HEK293 (cell line): Measurements from ENCODE around the gene BORCS6.

ENCODE experiments used
- CTCF ChIA-PET: fragments of 350-600 bp; formaldehyde crosslinking; extraction: SDS; loops from one replicate; lab custom pipeline; 2021; ENCODE audit warnings: antibody characterized with exemption; lab: Yijun Ruan, JAX
- POLR2A ChIA-PET: fragments of 300-600 bp; formaldehyde crosslinking; extraction: SDS; loops from one replicate; lab custom pipeline; 2020; ENCODE audit warnings: antibody characterized with exemption, inconsistent platforms; lab: Yijun Ruan, JAX
- H3K27ac ChIP-seq: fragments of 200-500 bp; sonication (Bioruptor generic); 2 replicates; pipeline ENCODE4 v1.5.1; 2014; ENCODE audit warnings: low read depth, low read length, control low read depth, inconsistent platforms; ENCODE audit errors: extremely low read depth
- H3K36me3 ChIP-seq, 2 experiments: fragments of 200-500 bp in 1 of 2; sonication (Bioruptor generic) in 1 of 2; 1 replicate in 1 of 2; 2 replicates in 1 of 2; pipeline ENCODE4 v1.5.1; 2014 to 2017; ENCODE audit warnings: inconsistent platforms in 2 of 2, low read length in 2 of 2; ENCODE audit not compliant: control insufficient read depth in 2 of 2, insufficient read depth in 1 of 2
- H3K4me1 ChIP-seq: fragments of 200-500 bp; sonication (Bioruptor generic); 2 replicates; pipeline ENCODE4 v1.5.1; 2014; ENCODE audit warnings: mild to moderate bottlenecking, low read length, inconsistent platforms; ENCODE audit not compliant: control insufficient read depth, insufficient read depth
- H3K4me3 ChIP-seq: 2 replicates; pipeline ENCODE4 v1.5.1; 2011; ENCODE audit warnings: low read depth, mild to moderate bottlenecking, control low read depth, low read length, moderate library complexity
- H3K9me3 ChIP-seq: fragments of 200-500 bp; sonication (Bioruptor generic); 2 replicates; pipeline ENCODE4 v1.5.1; 2014; ENCODE audit warnings: low read depth, low read length, inconsistent platforms; ENCODE audit not compliant: control insufficient read depth, insufficient read depth
- YY1 ChIP-seq: fragments of 450-650 bp; formaldehyde crosslinking; IDR thresholded peaks from 2 replicates; pipeline ENCODE4 v1.5.1; 2018; ENCODE audit warnings: missing biosample characterization, missing genetic modification characterization
- ZBTB20 ChIP-seq: fragments of 450-650 bp; formaldehyde crosslinking; IDR thresholded peaks from 2 replicates; pipeline ENCODE4 v1.5.1; 2016; ENCODE audit warnings: missing biosample characterization, missing genetic modification characterization
- ZBTB7A ChIP-seq: fragments of 450-650 bp; formaldehyde crosslinking; IDR thresholded peaks from 2 replicates; pipeline ENCODE4 v1.5.1; 2016; ENCODE audit warnings: low read depth, missing biosample characterization, missing genetic modification characterization
- ZNF140 ChIP-seq: fragments of 450-650 bp; formaldehyde crosslinking; IDR thresholded peaks from 2 replicates; pipeline ENCODE4 v1.5.1; 2016; ENCODE audit warnings: missing biosample characterization, missing genetic modification characterization
- ZNF146 ChIP-seq: fragments of 450-650 bp; formaldehyde crosslinking; IDR thresholded peaks from 2 replicates; pipeline ENCODE4 v1.5.1; 2016; ENCODE audit warnings: missing biosample characterization, missing genetic modification characterization
- ZNF214 ChIP-seq: fragments of 450-650 bp; formaldehyde crosslinking; IDR thresholded peaks from 2 replicates; pipeline ENCODE4 v1.5.1; 2017; ENCODE audit warnings: missing biosample characterization, mild to moderate bottlenecking, missing genetic modification characterization, borderline replicate concordance
- ZNF266 ChIP-seq: fragments of 450-650 bp; formaldehyde crosslinking; IDR thresholded peaks from 2 replicates; pipeline ENCODE4 v1.5.1; 2016; ENCODE audit warnings: missing biosample characterization, missing genetic modification characterization, low read depth
- ZNF341 ChIP-seq: fragments of 450-650 bp; formaldehyde crosslinking; IDR thresholded peaks from 2 replicates; pipeline ENCODE4; 2016; ENCODE audit warnings: low read depth, missing biosample characterization, missing genetic modification characterization
- ZNF404 ChIP-seq: fragments of 450-650 bp; formaldehyde crosslinking; IDR thresholded peaks from 2 replicates; pipeline ENCODE4 v1.5.1; 2017; ENCODE audit warnings: missing biosample characterization, missing genetic modification characterization
- ZNF561 ChIP-seq: fragments of 450-650 bp; IDR thresholded peaks from 2 replicates; pipeline ENCODE4 v1.5.1; 2018; ENCODE audit warnings: missing biosample characterization, missing genetic modification characterization, borderline replicate concordance
- ZNF585B ChIP-seq: fragments of 450-650 bp; formaldehyde crosslinking; IDR thresholded peaks from 2 replicates; pipeline ENCODE4 v1.5.1; 2016; ENCODE audit warnings: missing biosample characterization, missing genetic modification characterization
- ZNF600 ChIP-seq: fragments of 450-650 bp; formaldehyde crosslinking; IDR thresholded peaks from 2 replicates; pipeline ENCODE4 v1.5.1; 2016; ENCODE audit warnings: missing biosample characterization, missing genetic modification characterization
- ZNF785 ChIP-seq: fragments of 450-650 bp; formaldehyde crosslinking; IDR thresholded peaks from 2 replicates; pipeline ENCODE4 v1.5.1; 2016; ENCODE audit warnings: missing biosample characterization, missing genetic modification characterization
- ZNF843 ChIP-seq: fragments of 450-650 bp; formaldehyde crosslinking; IDR thresholded peaks from 2 replicates; pipeline ENCODE4 v1.5.1; 2016; ENCODE audit warnings: missing biosample characterization, missing genetic modification characterization
- TF ChIP-seq, protein P1 (sequence below): fragments of 450-650 bp; formaldehyde crosslinking; IDR thresholded peaks from 2 replicates; pipeline ENCODE4 v1.5.1; 2016; ENCODE audit warnings: missing biosample characterization, missing genetic modification characterization
- TF ChIP-seq, protein P2 (sequence below): fragments of 450-650 bp; formaldehyde crosslinking; IDR thresholded peaks from 2 replicates; pipeline ENCODE4 v1.5.1; 2016; ENCODE audit warnings: missing biosample characterization, missing genetic modification characterization, low read depth
- TF ChIP-seq, protein P3 (sequence below): fragments of 450-650 bp; formaldehyde crosslinking; IDR thresholded peaks from 2 replicates; pipeline ENCODE4 v1.5.1; 2016; ENCODE audit warnings: missing biosample characterization, missing genetic modification characterization

BORCS6 gene

DNA sequence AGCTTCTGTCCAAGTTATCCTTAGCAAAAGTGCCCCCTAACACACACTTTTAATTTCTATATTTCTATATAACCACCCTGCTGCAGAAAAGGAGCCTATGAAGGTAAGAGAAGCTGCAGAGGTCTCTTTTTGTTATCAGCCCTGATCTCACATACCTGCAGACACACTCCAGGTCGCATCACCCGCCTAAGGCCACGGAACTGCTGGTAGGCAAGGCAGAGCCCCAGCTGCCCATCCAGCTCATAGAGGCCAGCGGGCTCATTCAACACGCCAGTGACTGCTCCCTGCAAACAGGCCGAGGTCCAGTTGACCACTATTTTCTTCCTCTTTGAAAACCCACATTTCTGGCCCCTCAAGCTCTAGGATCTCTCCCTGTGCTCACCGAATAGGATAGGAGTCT is 45.7 kb upstream of the BORCS6 start:
- POLR2A ChIA-PET = interaction anchor here (1.2 to 2.0 kb wide), 3 partner anchors 12 to 141 kb away, joined by 3 to 8 read pairs (median 6); partner anchors contain the start of genes CTC1 and KRABD2
- H3K36me3 ChIP-seq = peaks cover 42 to 86% of the 10 kb centered on the region in 2 experiments
- CTCF ChIA-PET = interaction anchor here (0.9 to 1.0 kb wide), 2 partner anchors 48 to 65 kb away, joined by 3 to 4 read pairs; no protein-coding TSS in a partner anchor

DNA sequence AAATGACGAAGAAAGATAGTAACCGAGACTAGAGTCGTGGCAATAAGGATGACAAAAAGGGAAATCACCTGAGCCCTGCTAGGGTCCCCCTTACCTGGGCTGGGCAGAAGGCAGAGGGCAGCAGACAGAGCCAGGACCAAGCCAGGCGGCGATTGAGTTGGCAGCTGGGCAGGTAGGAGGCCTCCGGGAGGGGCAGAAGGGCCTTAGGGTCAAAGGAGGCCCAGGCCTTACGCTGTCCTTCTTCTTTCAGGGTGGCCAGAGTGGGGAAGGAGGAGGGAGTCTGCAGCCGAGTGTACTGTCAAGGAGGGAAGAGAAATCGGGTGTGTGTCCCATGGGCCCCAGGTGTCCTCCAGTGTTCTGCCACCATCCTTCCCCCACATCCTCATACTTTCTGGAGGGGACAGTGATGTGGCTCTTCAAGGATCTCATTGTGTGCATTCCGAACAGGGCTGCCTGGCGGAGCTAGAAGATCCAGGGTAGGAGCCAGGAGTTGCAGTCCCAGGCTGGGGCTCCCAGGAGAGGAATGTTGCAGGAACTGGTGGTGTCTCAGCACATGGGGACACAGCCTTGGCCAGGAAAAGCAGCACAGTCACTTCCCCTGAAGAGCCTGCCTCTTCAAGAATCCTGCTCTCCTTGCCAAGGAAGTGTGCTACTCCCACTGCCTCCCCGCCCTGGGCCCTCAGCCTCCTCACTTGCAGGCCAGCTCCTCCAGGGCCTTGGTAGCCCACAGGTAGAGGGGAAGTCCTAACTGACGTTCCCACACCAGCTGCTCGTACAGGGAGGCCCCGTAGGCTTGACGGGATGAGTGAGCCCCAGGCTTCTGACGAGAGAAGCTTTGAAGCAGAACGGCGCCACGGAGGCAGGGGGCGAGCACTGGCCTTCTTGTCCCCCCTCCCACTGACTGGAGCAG is 44.6 kb upstream of the BORCS6 start:
- CTCF ChIA-PET = interaction anchor here (0.7 to 1.0 kb wide), 4 partner anchors 18 to 341 kb away, joined by 3 to 5 read pairs (median 4); no protein-coding TSS in a partner anchor
- Histone ChIP-seq H3K9me3 (no peaks in the 10 kb centered on the region), H3K27ac (no peak overlapping the region), H3K4me3 (no peak overlapping the region), H3K36me3 (peaks cover 47 to 92% of the 10 kb centered on the region in 2 experiments), H3K4me1 (no peaks in the 10 kb centered on the region)
- TF ChIP-seq ZNF600 (0 out of 2 replicates have a peak, but pooled peaks have one; percentile 25), ZBTB7A (tag by site-specific recombination) (no peak), ZNF146 (tag by site-specific recombination) (no peak), ZNF561 (tag by site-specific recombination) (no peak)
- POLR2A ChIA-PET = interaction anchor here (1.2 to 2.0 kb wide), 3 partner anchors 13 to 142 kb away, joined by 3 to 8 read pairs (median 6); partner anchors contain the start of genes CTC1 and KRABD2

More for the DNA sequence above, 45.7 kb upstream of the BORCS6 start:
- H3K27ac ChIP-seq = no peak overlapping the region
- TF ChIP-seq ZNF146 (tag by site-specific recombination) (no peak), ZNF266 (tag by site-specific recombination) (no peak), ZNF785 (no peak), ZNF341 (tag by site-specific recombination) (no peak), ZNF404 (tag by site-specific recombination) (no peak), YY1 (tag by site-specific recombination) (no peak), ZNF214 (no peak), ZNF843 (tag by site-specific recombination) (no peak), ZNF585B (tag by site-specific recombination) (no peak)
- TF ChIP-seq, protein P1, sequence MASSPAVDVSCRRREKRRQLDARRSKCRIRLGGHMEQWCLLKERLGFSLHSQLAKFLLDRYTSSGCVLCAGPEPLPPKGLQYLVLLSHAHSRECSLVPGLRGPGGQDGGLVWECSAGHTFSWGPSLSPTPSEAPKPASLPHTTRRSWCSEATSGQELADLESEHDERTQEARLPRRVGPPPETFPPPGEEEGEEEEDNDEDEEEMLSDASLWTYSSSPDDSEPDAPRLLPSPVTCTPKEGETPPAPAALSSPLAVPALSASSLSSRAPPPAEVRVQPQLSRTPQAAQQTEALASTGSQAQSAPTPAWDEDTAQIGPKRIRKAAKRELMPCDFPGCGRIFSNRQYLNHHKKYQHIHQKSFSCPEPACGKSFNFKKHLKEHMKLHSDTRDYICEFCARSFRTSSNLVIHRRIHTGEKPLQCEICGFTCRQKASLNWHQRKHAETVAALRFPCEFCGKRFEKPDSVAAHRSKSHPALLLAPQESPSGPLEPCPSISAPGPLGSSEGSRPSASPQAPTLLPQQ (tag by site-specific recombination) = no peak
- no peak overlapping the region for H3K4me3 ChIP-seq
- H3K4me1 ChIP-seq = no peaks in the 10 kb centered on the region
- no peaks in the 10 kb centered on the region for H3K9me3 ChIP-seq

DNA sequence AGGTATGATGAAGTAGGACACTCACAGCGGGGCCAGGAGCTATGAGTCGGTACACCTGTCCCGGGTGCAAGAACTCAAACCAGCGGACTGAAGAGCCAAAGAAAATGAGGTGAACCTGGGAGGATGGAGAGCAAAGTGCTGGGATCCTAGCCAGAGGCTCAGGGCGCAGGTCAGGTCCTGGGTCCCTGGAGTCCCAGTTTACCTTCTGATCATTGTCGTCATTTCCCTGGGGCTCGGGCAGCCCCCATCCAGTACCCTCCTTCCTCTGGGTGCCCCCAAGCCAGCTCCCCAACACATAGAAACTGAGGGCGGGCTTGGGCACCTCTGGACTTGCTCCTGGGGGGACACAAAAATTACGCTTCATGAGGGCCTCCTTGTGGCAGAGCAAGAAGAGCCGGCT is 41.7 kb upstream of the BORCS6 start:
- Histone ChIP-seq H3K36me3 (peaks cover 54 to 96% of the 10 kb centered on the region in 2 experiments), H3K4me1 (peaks cover 7% of the 10 kb centered on the region), H3K27ac (no peak overlapping the region), H3K4me3 (no peak overlapping the region)
- CTCF ChIA-PET = interaction anchor here (1.1 to 1.9 kb wide), 2 partner anchors 15 to 158 kb away, joined by 4 to 7 read pairs; no protein-coding TSS in a partner anchor
- TF ChIP-seq ZNF140 (tag by site-specific recombination) = no peak
- no peak for TF ChIP-seq ZBTB20 (tag by site-specific recombination)
- TF ChIP-seq, protein P2, sequence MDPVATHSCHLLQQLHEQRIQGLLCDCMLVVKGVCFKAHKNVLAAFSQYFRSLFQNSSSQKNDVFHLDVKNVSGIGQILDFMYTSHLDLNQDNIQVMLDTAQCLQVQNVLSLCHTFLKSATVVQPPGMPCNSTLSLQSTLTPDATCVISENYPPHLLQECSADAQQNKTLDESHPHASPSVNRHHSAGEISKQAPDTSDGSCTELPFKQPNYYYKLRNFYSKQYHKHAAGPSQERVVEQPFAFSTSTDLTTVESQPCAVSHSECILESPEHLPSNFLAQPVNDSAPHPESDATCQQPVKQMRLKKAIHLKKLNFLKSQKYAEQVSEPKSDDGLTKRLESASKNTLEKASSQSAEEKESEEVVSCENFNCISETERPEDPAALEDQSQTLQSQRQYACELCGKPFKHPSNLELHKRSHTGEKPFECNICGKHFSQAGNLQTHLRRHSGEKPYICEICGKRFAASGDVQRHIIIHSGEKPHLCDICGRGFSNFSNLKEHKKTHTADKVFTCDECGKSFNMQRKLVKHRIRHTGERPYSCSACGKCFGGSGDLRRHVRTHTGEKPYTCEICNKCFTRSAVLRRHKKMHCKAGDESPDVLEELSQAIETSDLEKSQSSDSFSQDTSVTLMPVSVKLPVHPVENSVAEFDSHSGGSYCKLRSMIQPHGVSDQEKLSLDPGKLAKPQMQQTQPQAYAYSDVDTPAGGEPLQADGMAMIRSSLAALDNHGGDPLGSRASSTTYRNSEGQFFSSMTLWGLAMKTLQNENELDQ (tag by site-specific recombination) = no peak
- TF ChIP-seq, protein P3, sequence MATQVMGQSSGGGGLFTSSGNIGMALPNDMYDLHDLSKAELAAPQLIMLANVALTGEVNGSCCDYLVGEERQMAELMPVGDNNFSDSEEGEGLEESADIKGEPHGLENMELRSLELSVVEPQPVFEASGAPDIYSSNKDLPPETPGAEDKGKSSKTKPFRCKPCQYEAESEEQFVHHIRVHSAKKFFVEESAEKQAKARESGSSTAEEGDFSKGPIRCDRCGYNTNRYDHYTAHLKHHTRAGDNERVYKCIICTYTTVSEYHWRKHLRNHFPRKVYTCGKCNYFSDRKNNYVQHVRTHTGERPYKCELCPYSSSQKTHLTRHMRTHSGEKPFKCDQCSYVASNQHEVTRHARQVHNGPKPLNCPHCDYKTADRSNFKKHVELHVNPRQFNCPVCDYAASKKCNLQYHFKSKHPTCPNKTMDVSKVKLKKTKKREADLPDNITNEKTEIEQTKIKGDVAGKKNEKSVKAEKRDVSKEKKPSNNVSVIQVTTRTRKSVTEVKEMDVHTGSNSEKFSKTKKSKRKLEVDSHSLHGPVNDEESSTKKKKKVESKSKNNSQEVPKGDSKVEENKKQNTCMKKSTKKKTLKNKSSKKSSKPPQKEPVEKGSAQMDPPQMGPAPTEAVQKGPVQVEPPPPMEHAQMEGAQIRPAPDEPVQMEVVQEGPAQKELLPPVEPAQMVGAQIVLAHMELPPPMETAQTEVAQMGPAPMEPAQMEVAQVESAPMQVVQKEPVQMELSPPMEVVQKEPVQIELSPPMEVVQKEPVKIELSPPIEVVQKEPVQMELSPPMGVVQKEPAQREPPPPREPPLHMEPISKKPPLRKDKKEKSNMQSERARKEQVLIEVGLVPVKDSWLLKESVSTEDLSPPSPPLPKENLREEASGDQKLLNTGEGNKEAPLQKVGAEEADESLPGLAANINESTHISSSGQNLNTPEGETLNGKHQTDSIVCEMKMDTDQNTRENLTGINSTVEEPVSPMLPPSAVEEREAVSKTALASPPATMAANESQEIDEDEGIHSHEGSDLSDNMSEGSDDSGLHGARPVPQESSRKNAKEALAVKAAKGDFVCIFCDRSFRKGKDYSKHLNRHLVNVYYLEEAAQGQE (tag by site-specific recombination) = no peak
- TF ChIP-seq, all 188 proteins: peak for 0
- POLR2A ChIA-PET = interaction anchor here (1.7 kb wide), 1 partner anchor 63 kb away, joined by 5 read pairs; the partner anchor contains the start of gene SLC25A35
- H3K9me3 ChIP-seq = no peaks in the 10 kb centered on the region
